Pons (tissue), 1 donor: ENCODE results near the gene LGALS9B.
"Not testable (repeated sequence)": the region's sequence is repeated elsewhere in the genome, so short reads cannot be mapped to it uniquely, and the experiment has no call there.

Experiments used
- DNase-seq: peaks from one replicate; pipeline ENCODE4 v3.0.0-alpha.2; 2016; ENCODE audit warnings: low spot score

The LGALS9B gene

GRCh38 chr17:20467447-20467846 lies at the start of gene LGALS9B:
Gene LGALS9B, minus strand, starts transcription at chr17:20467539. Its CDS starts 69 bp downstream, at chr17:20467470.
- not testable (repeated sequence) for DNase-seq

- not testable (repeated sequence) for DNase-seq
Observed at GRCh38 chr17:20516986-20517385, 49.6 kb upstream of the LGALS9B start.

- DNase-seq, result not testable (repeated sequence)
Observed at GRCh38 chr17:20515099-20515498, 47.8 kb upstream of the LGALS9B start.

GRCh38 chr17:20513539-20513938 lies 46.2 kb upstream of the LGALS9B start:
- DNase-seq, result not testable (repeated sequence)

- DNase-seq, result not testable (repeated sequence)
Observed at GRCh38 chr17:20512378-20512777, 45.0 kb upstream of the LGALS9B start.

- DNase-seq, result not testable (repeated sequence)
Observed at GRCh38 chr17:20511778-20512177, 44.4 kb upstream of the LGALS9B start.

GRCh38 chr17:20505333-20505732 lies 38.0 kb upstream of the LGALS9B start:
- not testable (repeated sequence) for DNase-seq

GRCh38 chr17:20504388-20505066 lies 37.2 kb upstream of the LGALS9B start:
- not testable (repeated sequence) for DNase-seq

GRCh38 chr17:20501896-20502295 lies 34.6 kb upstream of the LGALS9B start:
- DNase-seq, result not testable (repeated sequence)

GRCh38 chr17:20500346-20500745 lies 33.0 kb upstream of the LGALS9B start:
- not testable (repeated sequence) for DNase-seq

- DNase-seq, result not testable (repeated sequence)
Observed at GRCh38 chr17:20495420-20495819, 28.1 kb upstream of the LGALS9B start.

GRCh38 chr17:20494735-20495134 lies 27.4 kb upstream of the LGALS9B start:
- DNase-seq, result not testable (repeated sequence)

GRCh38 chr17:20494147-20494546 lies 26.8 kb upstream of the LGALS9B start:
- not testable (repeated sequence) for DNase-seq

- DNase-seq, result not testable (repeated sequence)
Observed at GRCh38 chr17:20492971-20493370, 25.6 kb upstream of the LGALS9B start.

GRCh38 chr17:20492099-20492498 lies 24.8 kb upstream of the LGALS9B start:
- DNase-seq, result not testable (repeated sequence)

GRCh38 chr17:20484930-20485329 lies 17.6 kb upstream of the LGALS9B start:
- DNase-seq, result not testable (repeated sequence)

- DNase-seq, result not testable (repeated sequence)
Observed at GRCh38 chr17:20479889-20480591, 12.7 kb upstream of the LGALS9B start.

- DNase-seq, result not testable (repeated sequence)
Observed at GRCh38 chr17:20477398-20478071, 10.2 kb upstream of the LGALS9B start.

GRCh38 chr17:20475137-20475831 lies 7.9 kb upstream of the LGALS9B start:
- not testable (repeated sequence) for DNase-seq

GRCh38 chr17:20474081-20474480 lies 6.7 kb upstream of the LGALS9B start:
- not testable (repeated sequence) for DNase-seq

- DNase-seq, result not testable (repeated sequence)
Observed at GRCh38 chr17:20469946-20470345, 2.6 kb upstream of the LGALS9B start.

- DNase-seq, result not testable (repeated sequence)
Observed at GRCh38 chr17:20469107-20469506, 1.8 kb upstream of the LGALS9B start.
